HCT116 (cell line): ENCODE results near the gene IL17RB. TPM values are rescaled to one million over a fixed set of nuclear protein-coding genes. Genes with fewer than 3 reads are reported as not detected.

Experiments used
- ATAC-seq: fragments of 200-7000 bp; cut with Tn5 transposase; 2 replicates; pipeline ENCODE4 v1.9.1; 2020; ENCODE audit warnings: mild to moderate bottlenecking, moderate library complexity
- BruUV-seq: library from RNA; stranded (reverse); fragments of 400-500 nt; replicated peaks from 2 replicates; lab custom pipeline; 2021; lab: Mats Ljungman, UMichigan
- CTCF ChIA-PET: fragments of 300-600 bp; sonication (Branson Sonifier 250); formaldehyde crosslinking; loops from one replicate; lab custom pipeline; 2021; ENCODE audit warnings: antibody characterized with exemption; lab: Charles Lee
- POLR2A ChIA-PET: fragments of 300-600, 350-600 bp; sonication (Branson Sonifier 250); formaldehyde crosslinking; loops from one replicate; lab custom pipeline; 2021; ENCODE audit warnings: antibody characterized with exemption; lab: Charles Lee
- RAD21 ChIA-PET, 2 experiments: fragments of 300-600 bp; sonication (Branson Sonifier 250); formaldehyde crosslinking; loops; one replicate each; lab custom pipeline; 2023; ENCODE audit warnings: low total read pairs in 2 of 2; ENCODE audit not compliant: uncharacterized antibody in 2 of 2, unreplicated experiment in 2 of 2, low non-redundant PET in 1 of 2; lab: Charles Lee
- DNase-seq: peaks from one replicate; pipeline ENCODE4 v3.0.0-alpha.2; 2010; ENCODE audit warnings: low read depth, low spot score
- H2AFZ ChIP-seq: fragments of 200-600 bp; shearing (Covaris generic), sonication (generic); 2 replicates; pipeline ENCODE4 v1.6.1; 2017; ENCODE audit warnings: low read depth, mixed run types, mixed read lengths, antibody characterized with exemption, low read length; ENCODE audit not compliant: poor library complexity, severe bottlenecking
- H3K27ac ChIP-seq: 2 replicates; pipeline ENCODE4 v1.5.1; 2012; ENCODE audit warnings: low read depth, low read length
- H3K27me3 ChIP-seq: fragments of 200-600 bp; sonication (generic); 2 replicates; pipeline ENCODE4 v1.6.1; 2016; ENCODE audit warnings: mixed run types, low read length, mixed read lengths; ENCODE audit not compliant: insufficient read depth
- H3K36me3 ChIP-seq, 2 experiments: fragments of 200-500 bp in 1 of 2; fragments of 200-600 bp in 1 of 2; sonication (Bioruptor generic) in 1 of 2; sonication (generic) in 1 of 2; 2 replicates each; pipeline versions ENCODE4 v1.5.1 to v1.6.1; 2014 to 2016; ENCODE audit warnings: low read length in 2 of 2, inconsistent platforms in 1 of 2, mixed read lengths in 1 of 2, mixed run types in 1 of 2; ENCODE audit not compliant: insufficient read depth in 2 of 2, control insufficient read depth in 1 of 2
- H3K4me1 ChIP-seq, 2 experiments: fragments of 200-600 bp in 1 of 2; sonication (generic) in 1 of 2; 2 replicates each; pipeline versions ENCODE4 v1.5.1 to v1.6.1; 2012 to 2017; ENCODE audit warnings: low read length in 2 of 2, inconsistent platforms in 1 of 2, mild to moderate bottlenecking in 1 of 2, mixed read lengths in 1 of 2, mixed run types in 1 of 2, moderate library complexity in 1 of 2; ENCODE audit not compliant: insufficient read depth in 2 of 2, control insufficient read depth in 1 of 2
- H3K4me2 ChIP-seq: fragments of 200-600 bp; sonication (generic); 2 replicates; pipeline ENCODE4 v1.6.1; 2017; ENCODE audit warnings: mixed run types, low read length, mixed read lengths
- H3K4me3 ChIP-seq, 2 experiments: fragments of 200-600 bp in 1 of 2; sonication (generic) in 1 of 2; replicated peaks in 1 of 2; 2 replicates each; pipeline ENCODE4 v1.5.1; 2011 to 2016; ENCODE audit warnings: low read length in 2 of 2, control low read depth in 1 of 2, low read depth in 1 of 2, mild to moderate bottlenecking in 1 of 2, mixed read lengths in 1 of 2, mixed run types in 1 of 2
- H3K79me2 ChIP-seq: fragments of 200-600 bp; sonication (generic); 2 replicates; pipeline ENCODE4 v1.6.1; 2017; ENCODE audit warnings: mild to moderate bottlenecking, mixed run types, low read length, moderate library complexity, mixed read lengths; ENCODE audit not compliant: insufficient read depth
- H3K9ac ChIP-seq: fragments of 200-600 bp; sonication (generic); 2 replicates; pipeline ENCODE4 v1.6.1; 2016; ENCODE audit warnings: low read length, mixed read lengths
- H3K9me2 ChIP-seq: fragments of 200-600 bp; sonication (generic), shearing (Covaris generic); 2 replicates; pipeline ENCODE4 v1.6.1; 2017; ENCODE audit warnings: mixed run types, mild to moderate bottlenecking, moderate library complexity; ENCODE audit not compliant: insufficient read depth
- H3K9me3 ChIP-seq, 2 experiments: fragments of 200-500 bp in 1 of 2; fragments of 200-600 bp in 1 of 2; sonication (Bioruptor generic) in 1 of 2; sonication (generic) in 1 of 2; 2 replicates each; pipeline ENCODE4 v1.6.1; 2014 to 2017; ENCODE audit warnings: low read length in 2 of 2, mixed read lengths in 2 of 2, inconsistent platforms in 1 of 2, low read depth in 1 of 2, mild to moderate bottlenecking in 1 of 2, mixed run types in 1 of 2, moderate library complexity in 1 of 2; ENCODE audit not compliant: control insufficient read depth in 1 of 2, insufficient read depth in 1 of 2
- H4K20me1 ChIP-seq: fragments of 200-600 bp; sonication (generic), shearing (Covaris generic); 2 replicates; pipeline ENCODE4 v1.6.1; 2017; ENCODE audit warnings: mixed run types, mild to moderate bottlenecking, moderate library complexity; ENCODE audit not compliant: insufficient read depth
- ATF3 ChIP-seq: IDR thresholded peaks from 2 replicates; pipeline ENCODE4 v1.6.1; 2012
- CBX3 ChIP-seq: IDR thresholded peaks from 2 replicates; pipeline ENCODE4 v1.6.1; 2012; ENCODE audit warnings: low read depth
- CTCF ChIP-seq, 3 experiments: fragments of 200-600 bp in 1 of 3; sonication (generic) in 1 of 3; IDR thresholded peaks in 2 of 3; conservative IDR thresholded peaks in 1 of 3; 2 replicates each; pipeline ENCODE4 v1.5.1; 2012 to 2017; ENCODE audit warnings: low read depth in 2 of 3, low read length in 2 of 3, antibody characterized with exemption in 1 of 3, borderline replicate concordance in 1 of 3, control low read depth in 1 of 3, mild to moderate bottlenecking in 1 of 3, mixed read lengths in 1 of 3, mixed run types in 1 of 3, moderate library complexity in 1 of 3; ENCODE audit not compliant: insufficient read depth in 1 of 3
- EGR1 ChIP-seq: IDR thresholded peaks from 2 replicates; pipeline ENCODE4 v1.6.1; 2012; ENCODE audit warnings: low read depth
- ELF1 ChIP-seq: IDR thresholded peaks from 2 replicates; pipeline ENCODE4 v1.6.1; 2012; ENCODE audit warnings: low read depth, borderline replicate concordance
- EZH2 ChIP-seq: fragments of 200-600 bp; sonication (generic); IDR thresholded peaks from 2 replicates; pipeline ENCODE4 v1.6.1; 2017; ENCODE audit warnings: antibody characterized with exemption, mixed run types
- EZH2phosphoT487 ChIP-seq: fragments of 200-600 bp; IDR thresholded peaks from 2 replicates; pipeline ENCODE4 v1.6.1; 2018; ENCODE audit warnings: antibody characterized with exemption, borderline replicate concordance
- JUND ChIP-seq: IDR thresholded peaks from 2 replicates; pipeline ENCODE4 v1.6.1; 2012
- RAD21 ChIP-seq: IDR thresholded peaks from 2 replicates; pipeline ENCODE4 v1.6.1; 2012; ENCODE audit warnings: low read depth, mild to moderate bottlenecking
- TCF7L2 ChIP-seq: IDR thresholded peaks from 2 replicates; pipeline ENCODE4 v1.7.0; 2011; ENCODE audit warnings: borderline replicate concordance, inconsistent platforms; ENCODE audit not compliant: insufficient read depth, insufficient read length; ENCODE audit errors: extremely low read depth
- ZFX ChIP-seq: fragments of 450-650 bp; IDR thresholded peaks from 2 replicates; pipeline ENCODE4 v1.6.1; 2017
- intact Hi-C: fragments of 100-400 bp; cut with micrococcal nuclease; formaldehyde crosslinking; loops from 2 replicates; pipeline ENCODE4 v1.10.0; 2022
- total RNA-seq: library from RNA; stranded (reverse); gene quantifications from one replicate; pipeline ENCODE4 v1.2.1, GENCODE V29; 2021; ENCODE audit not compliant: unreplicated experiment

Gene IL17RB
- total RNA-seq, 1 experiment from 2014 or later: 8.3 TPM

GRCh38 chr3:53842436-53843194 lies 3.8 kb upstream of the IL17RB start (continued):
- peak in 2 of 3 experiments; percentile 35 to 57; a peak in 3 of 6 replicates for TF ChIP-seq CTCF (IDR thresholded peaks at IDR 0.05 in 2 of 3, conservative IDR thresholded peaks at IDR 0.05 in 1 of 3; ENCODE audit: borderline replicate concordance in 1 of 3, insufficient read depth in 1 of 3, low read depth in 2 of 3, low read length in 2 of 3)

- RAD21 ChIA-PET: no interaction called here
- ATAC-seq: no peak
- TF ChIP-seq JUND (no peak), CTCF (IDR thresholded peaks at IDR 0.05 in 2 of 3, conservative IDR thresholded peaks at IDR 0.05 in 1 of 3; ENCODE audit: borderline replicate concordance in 1 of 3, insufficient read depth in 1 of 3, low read depth in 2 of 3, low read length in 2 of 3) (no peak), EZH2phosphoT487 (no peak), ZFX (no peak), RAD21 (no peak), ELF1 (no peak), EGR1 (no peak), EZH2 (no peak), TCF7L2 (no peak), ATF3 (no peak), CBX3 (no peak)
- Histone ChIP-seq H3K4me2 (peak overlapping the region; percentile 38), H3K9me2 (no peaks in the 10 kb centered on the region), H3K36me3 (no peaks in the 10 kb centered on the region), H3K9me3 (no peaks in the 10 kb centered on the region), H3K4me1 (peaks cover 39 to 51% of the 10 kb centered on the region in 2 experiments), H4K20me1 (no peaks in the 10 kb centered on the region), H3K4me3 (no peak overlapping the region), H3K9ac (peak overlapping the region; percentile 27; the same call in 1 of the 2 replicates), H3K27me3 (no peaks in the 10 kb centered on the region), H3K79me2 (peaks cover 6% of the 10 kb centered on the region; the same call in 1 of the 2 replicates), H2AFZ (no peak overlapping the region), H3K27ac (peak overlapping the region; percentile 65)
- DNase-seq: no peak
- CTCF ChIA-PET: no interaction called here
- intact Hi-C loops: no loop called here
- no TSS peak for BruUV-seq
- POLR2A ChIA-PET: no interaction called here
Measured at GRCh38 chr3:53843195-53844177, 2.9 kb upstream of the IL17RB start.
